HCT116 (cell line): ENCODE data around the gene DRAXIN.

Experiments used
- POLR2AphosphoS5 ChIP-seq: IDR thresholded peaks from 2 replicates; pipeline ENCODE4 v1.6.1; 2011; ENCODE audit warnings: mild to moderate bottlenecking, low read depth, low read length, moderate library complexity
- YY1 ChIP-seq: IDR thresholded peaks from 2 replicates; pipeline ENCODE4 v1.6.1; 2011; ENCODE audit warnings: low read length, low read depth, moderate library complexity, mild to moderate bottlenecking; ENCODE audit not compliant: insufficient replicate concordance; ENCODE audit errors: extremely low read depth
- ZFX ChIP-seq: fragments of 450-650 bp; IDR thresholded peaks from 2 replicates; pipeline ENCODE4 v1.6.1; 2017
- TF ChIP-seq, protein P1 (sequence below), 3 experiments: fragments of 200-600 bp in 1 of 3; sonication (generic) in 1 of 3; IDR thresholded peaks in 2 of 3; conservative IDR thresholded peaks in 1 of 3; 2 replicates each; pipeline ENCODE4 v1.5.1; 2012 to 2017; ENCODE audit warnings: low read depth in 2 of 3, low read length in 2 of 3, antibody characterized with exemption in 1 of 3, borderline replicate concordance in 1 of 3, control low read depth in 1 of 3, mild to moderate bottlenecking in 1 of 3, mixed read lengths in 1 of 3, mixed run types in 1 of 3, moderate library complexity in 1 of 3; ENCODE audit not compliant: insufficient read depth in 1 of 3

DNA sequence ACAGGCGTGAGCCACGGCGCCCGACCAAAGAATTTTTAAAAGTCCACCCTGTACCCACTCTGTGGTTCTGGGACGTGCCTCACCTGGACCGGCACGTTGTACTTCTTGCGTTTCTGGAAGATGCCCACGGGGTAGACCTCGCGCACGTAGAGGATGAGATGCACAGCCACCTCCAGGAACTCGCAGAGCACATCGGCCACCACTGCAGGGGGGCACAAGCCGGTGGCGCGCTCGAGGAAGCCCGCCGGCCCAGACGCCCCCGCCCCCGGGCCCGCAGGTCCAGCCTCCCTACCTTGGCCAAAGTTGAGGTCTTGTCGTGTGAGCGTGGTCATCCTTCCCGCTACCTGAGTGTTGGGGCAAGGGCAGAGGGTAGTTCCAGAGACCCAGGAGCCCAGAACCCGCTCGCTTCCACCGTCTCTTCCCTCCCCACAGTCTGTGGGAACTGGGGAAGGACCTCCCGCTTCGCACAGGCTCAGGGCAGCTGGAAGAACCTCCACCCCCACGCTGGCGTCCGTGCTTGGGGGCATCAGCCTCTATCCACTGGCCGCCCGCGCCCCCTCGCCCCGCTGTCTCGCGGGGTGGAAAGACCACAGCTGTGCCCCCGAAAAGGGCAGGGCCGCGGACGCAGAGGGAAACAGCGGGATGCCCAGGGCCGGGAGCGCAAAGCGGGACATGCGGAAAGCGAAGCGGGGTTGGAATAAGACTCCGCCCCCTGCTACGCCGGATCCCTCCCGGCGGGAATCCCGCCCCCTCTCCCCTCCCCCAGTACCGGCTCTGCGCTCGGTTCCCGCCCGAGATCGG, 11.0 kb upstream of the DRAXIN start:
- TF ChIP-seq, protein P1, sequence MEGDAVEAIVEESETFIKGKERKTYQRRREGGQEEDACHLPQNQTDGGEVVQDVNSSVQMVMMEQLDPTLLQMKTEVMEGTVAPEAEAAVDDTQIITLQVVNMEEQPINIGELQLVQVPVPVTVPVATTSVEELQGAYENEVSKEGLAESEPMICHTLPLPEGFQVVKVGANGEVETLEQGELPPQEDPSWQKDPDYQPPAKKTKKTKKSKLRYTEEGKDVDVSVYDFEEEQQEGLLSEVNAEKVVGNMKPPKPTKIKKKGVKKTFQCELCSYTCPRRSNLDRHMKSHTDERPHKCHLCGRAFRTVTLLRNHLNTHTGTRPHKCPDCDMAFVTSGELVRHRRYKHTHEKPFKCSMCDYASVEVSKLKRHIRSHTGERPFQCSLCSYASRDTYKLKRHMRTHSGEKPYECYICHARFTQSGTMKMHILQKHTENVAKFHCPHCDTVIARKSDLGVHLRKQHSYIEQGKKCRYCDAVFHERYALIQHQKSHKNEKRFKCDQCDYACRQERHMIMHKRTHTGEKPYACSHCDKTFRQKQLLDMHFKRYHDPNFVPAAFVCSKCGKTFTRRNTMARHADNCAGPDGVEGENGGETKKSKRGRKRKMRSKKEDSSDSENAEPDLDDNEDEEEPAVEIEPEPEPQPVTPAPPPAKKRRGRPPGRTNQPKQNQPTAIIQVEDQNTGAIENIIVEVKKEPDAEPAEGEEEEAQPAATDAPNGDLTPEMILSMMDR (IDR thresholded peaks at IDR 0.05 in 2 of 3, conservative IDR thresholded peaks at IDR 0.05 in 1 of 3; ENCODE audit: borderline replicate concordance in 1 of 3, insufficient read depth in 1 of 3, low read depth in 2 of 3, low read length in 2 of 3), result no peak
- TF ChIP-seq ZFX (peak; percentile 60; the same call in 1 of the 2 replicates), YY1 (no peak), POLR2AphosphoS5 (no peak)
